Retinal pigment epithelial cell (primary cell): ENCODE results near the gene TRAF3IP1.

Experiments used
- DNase-seq: peaks from one replicate; pipeline ENCODE4 v3.0.0-alpha.2; 2010; ENCODE audit warnings: low read depth
- H3K4me3 ChIP-seq: 2 replicates; pipeline ENCODE4 v1.5.1; 2011; ENCODE audit warnings: mild to moderate bottlenecking, low read length, control low read depth, moderate library complexity
- TF ChIP-seq, protein P1 (sequence below): conservative IDR thresholded peaks from 2 replicates; pipeline ENCODE4 v1.5.1; 2011; ENCODE audit warnings: low read depth, low read length, control low read depth, inconsistent platforms

TRAF3IP1 gene

DNA sequence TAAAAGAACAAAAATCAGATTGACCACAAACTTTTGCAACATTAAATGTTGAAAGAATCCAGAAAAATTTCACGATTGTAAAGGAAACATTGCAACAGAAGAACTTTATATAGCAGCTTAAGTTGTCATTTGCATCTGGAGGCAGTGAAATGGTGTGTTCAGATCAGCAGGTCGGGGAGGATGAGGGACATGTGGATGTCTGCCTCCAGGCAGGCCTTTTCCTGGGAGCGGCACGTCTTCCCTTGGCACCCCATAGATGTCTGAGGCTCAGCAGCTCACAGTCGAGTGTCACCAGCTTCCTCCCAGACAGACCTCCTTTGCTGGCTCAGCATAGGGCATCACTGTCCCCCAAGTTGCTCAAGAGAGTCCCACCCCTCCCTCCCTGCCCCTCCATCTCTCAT, 62.1 kb downstream of the TRAF3IP1 start:
- TF ChIP-seq, protein P1, sequence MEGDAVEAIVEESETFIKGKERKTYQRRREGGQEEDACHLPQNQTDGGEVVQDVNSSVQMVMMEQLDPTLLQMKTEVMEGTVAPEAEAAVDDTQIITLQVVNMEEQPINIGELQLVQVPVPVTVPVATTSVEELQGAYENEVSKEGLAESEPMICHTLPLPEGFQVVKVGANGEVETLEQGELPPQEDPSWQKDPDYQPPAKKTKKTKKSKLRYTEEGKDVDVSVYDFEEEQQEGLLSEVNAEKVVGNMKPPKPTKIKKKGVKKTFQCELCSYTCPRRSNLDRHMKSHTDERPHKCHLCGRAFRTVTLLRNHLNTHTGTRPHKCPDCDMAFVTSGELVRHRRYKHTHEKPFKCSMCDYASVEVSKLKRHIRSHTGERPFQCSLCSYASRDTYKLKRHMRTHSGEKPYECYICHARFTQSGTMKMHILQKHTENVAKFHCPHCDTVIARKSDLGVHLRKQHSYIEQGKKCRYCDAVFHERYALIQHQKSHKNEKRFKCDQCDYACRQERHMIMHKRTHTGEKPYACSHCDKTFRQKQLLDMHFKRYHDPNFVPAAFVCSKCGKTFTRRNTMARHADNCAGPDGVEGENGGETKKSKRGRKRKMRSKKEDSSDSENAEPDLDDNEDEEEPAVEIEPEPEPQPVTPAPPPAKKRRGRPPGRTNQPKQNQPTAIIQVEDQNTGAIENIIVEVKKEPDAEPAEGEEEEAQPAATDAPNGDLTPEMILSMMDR, result no peak
- no peak overlapping the region for H3K4me3 ChIP-seq
- no peak for DNase-seq

- TF ChIP-seq, protein P1, result no peak
- no peak overlapping the region for H3K4me3 ChIP-seq
These were observed 62.8 kb downstream of the TRAF3IP1 start for GRCh38 chr2:238383135-238383534.

DNA sequence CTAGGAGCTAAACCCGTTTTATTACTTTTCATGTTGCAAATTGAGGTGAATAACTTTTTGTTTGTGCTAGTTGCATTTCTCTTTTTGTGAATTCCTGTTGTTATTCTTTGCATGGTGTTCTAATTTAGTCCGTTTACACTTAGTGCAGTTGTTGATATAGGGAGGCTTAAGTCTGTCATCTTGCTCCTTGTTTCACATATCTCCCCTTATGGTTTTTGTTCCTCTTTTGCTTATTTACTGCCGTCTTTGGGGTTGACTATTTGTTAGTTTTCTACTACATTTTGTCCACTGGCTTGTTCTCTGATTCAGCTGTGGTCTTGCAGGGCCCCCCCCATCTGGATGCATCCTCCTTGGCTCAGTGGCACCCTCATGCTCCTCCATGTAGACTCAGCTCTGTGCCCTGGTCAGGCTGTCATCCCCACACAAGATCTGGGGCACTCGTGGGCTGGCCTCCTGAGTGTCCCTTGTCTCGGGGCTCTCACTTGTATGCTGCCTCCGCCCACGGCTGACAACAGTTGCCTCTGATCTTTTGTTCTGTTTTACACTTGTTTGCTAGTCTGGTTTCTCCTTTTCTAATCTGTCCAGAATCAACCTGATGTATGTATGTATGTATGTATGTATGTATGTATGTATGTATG, 63.5 kb downstream of the TRAF3IP1 start:
- no peak overlapping the region for H3K4me3 ChIP-seq
- TF ChIP-seq, protein P1, result no peak
- DNase-seq, result no peak

More at GRCh38 chr2:238383135-238383534, 62.8 kb downstream of the TRAF3IP1 start:
- DNase-seq, result no peak

GRCh38 chr2:238387332-238387731, 67.0 kb downstream of the TRAF3IP1 start:
- TF ChIP-seq, protein P1, result no peak
- H3K4me3 ChIP-seq, result no peak overlapping the region
- DNase-seq, result no peak

GRCh38 chr2:238388794-238389193, 68.5 kb downstream of the TRAF3IP1 start:
- H3K4me3 ChIP-seq, result no peak overlapping the region
- TF ChIP-seq, protein P1, result no peak
- DNase-seq, result no peak

GRCh38 chr2:238389988-238390589, 69.8 kb downstream of the TRAF3IP1 start:
- no peak for DNase-seq
- no peak overlapping the region for H3K4me3 ChIP-seq
- TF ChIP-seq, protein P1, result no peak
